Upper lobe of left lung (tissue), 4 donors: ENCODE results near the gene KLF7.

Experiments used
- CTCF ChIP-seq, 6 experiments: fragments of 450-650 bp in 4 of 6; fragments of 200-600 bp in 2 of 6; sonication (generic) in 2 of 6; IDR thresholded peaks; one replicate each; pipeline ENCODE4 v1.5.1; 2016 to 2019; ENCODE audit warnings: antibody characterized with exemption in 6 of 6
- EP300 ChIP-seq, 4 donors: sonication (generic); formaldehyde crosslinking; IDR thresholded peaks; one replicate each; pipeline ENCODE4 v1.5.1; 2017; ENCODE audit warnings: antibody characterized with exemption in 4 of 4, control low read depth in 2 of 4
- POLR2A ChIP-seq, 4 donors: fragments of 450-650 bp; IDR thresholded peaks; one replicate each; pipeline ENCODE4 v1.5.1; 2016 to 2017; ENCODE audit warnings: antibody characterized with exemption in 4 of 4, mild to moderate bottlenecking in 2 of 4
- POLR2AphosphoS5 ChIP-seq, 2 donors: sonication (generic); formaldehyde crosslinking; IDR thresholded peaks; one replicate each; pipeline ENCODE4 v1.5.1; 2017; ENCODE audit warnings: antibody characterized with exemption in 2 of 2

GRCh38 chr2:207061181-207061580 is 104.6 kb downstream of the KLF7 start:
- TF ChIP-seq POLR2A (IDR thresholded peaks at IDR 0.05) (no peak), CTCF (IDR thresholded peaks at IDR 0.05) (no peak), POLR2AphosphoS5 (IDR thresholded peaks at IDR 0.05) (no peak), EP300 (IDR thresholded peaks at IDR 0.05) (no peak)
